IMR-90 (cell line): Measurements from ENCODE around the gene ALCAM.

Experiments
- BHLHE40 ChIP-seq: fragments of 150-350 bp; IDR thresholded peaks from 2 replicates; pipeline ENCODE4 v1.6.1; 2016; ENCODE audit warnings: mild to moderate bottlenecking, low read depth, low read length
- CEBPB ChIP-seq: IDR thresholded peaks from 2 replicates; pipeline ENCODE4 v1.6.1; 2012; ENCODE audit warnings: low read depth, low read length, improper control_type of control experiment
- MXI1 ChIP-seq: IDR thresholded peaks from 2 replicates; pipeline ENCODE4 v1.6.1; 2012; ENCODE audit warnings: low read depth, mild to moderate bottlenecking, low read length, moderate library complexity, borderline replicate concordance
- POLR2A ChIP-seq: IDR thresholded peaks from 2 replicates; pipeline ENCODE4 v1.6.1; 2012; ENCODE audit warnings: mild to moderate bottlenecking, low read depth, low read length
- RAD21 ChIP-seq: IDR thresholded peaks from 2 replicates; pipeline ENCODE4 v1.6.1; 2012; ENCODE audit warnings: low read length, improper control_type of control experiment
- RFX5 ChIP-seq: IDR thresholded peaks from 2 replicates; pipeline ENCODE4 v1.8.0; 2012; ENCODE audit warnings: low read depth, mild to moderate bottlenecking, low read length, moderate library complexity
- SMC3 ChIP-seq: fragments of 150-350 bp; IDR thresholded peaks from 2 replicates; pipeline ENCODE4 v1.6.1; 2016; ENCODE audit warnings: low read depth, mild to moderate bottlenecking, antibody characterized with exemption, low read length, moderate library complexity
- USF2 ChIP-seq: fragments of 150-350 bp; IDR thresholded peaks from 2 replicates; pipeline ENCODE4 v1.6.1; 2017; ENCODE audit warnings: mild to moderate bottlenecking, antibody characterized with exemption, low read length, low read depth
- TF ChIP-seq, protein P1 (sequence below): conservative IDR thresholded peaks from 2 replicates; pipeline ENCODE4 v1.5.1; 2012; ENCODE audit warnings: mild to moderate bottlenecking, low read depth, low read length, improper control_type of control experiment
- TF ChIP-seq, protein P2 (sequence below): fragments of 150-350 bp; IDR thresholded peaks from 2 replicates; pipeline ENCODE4 v1.6.1; 2016; ENCODE audit warnings: low read depth, mild to moderate bottlenecking, low read length, moderate library complexity, borderline replicate concordance

- TF ChIP-seq, protein P1, sequence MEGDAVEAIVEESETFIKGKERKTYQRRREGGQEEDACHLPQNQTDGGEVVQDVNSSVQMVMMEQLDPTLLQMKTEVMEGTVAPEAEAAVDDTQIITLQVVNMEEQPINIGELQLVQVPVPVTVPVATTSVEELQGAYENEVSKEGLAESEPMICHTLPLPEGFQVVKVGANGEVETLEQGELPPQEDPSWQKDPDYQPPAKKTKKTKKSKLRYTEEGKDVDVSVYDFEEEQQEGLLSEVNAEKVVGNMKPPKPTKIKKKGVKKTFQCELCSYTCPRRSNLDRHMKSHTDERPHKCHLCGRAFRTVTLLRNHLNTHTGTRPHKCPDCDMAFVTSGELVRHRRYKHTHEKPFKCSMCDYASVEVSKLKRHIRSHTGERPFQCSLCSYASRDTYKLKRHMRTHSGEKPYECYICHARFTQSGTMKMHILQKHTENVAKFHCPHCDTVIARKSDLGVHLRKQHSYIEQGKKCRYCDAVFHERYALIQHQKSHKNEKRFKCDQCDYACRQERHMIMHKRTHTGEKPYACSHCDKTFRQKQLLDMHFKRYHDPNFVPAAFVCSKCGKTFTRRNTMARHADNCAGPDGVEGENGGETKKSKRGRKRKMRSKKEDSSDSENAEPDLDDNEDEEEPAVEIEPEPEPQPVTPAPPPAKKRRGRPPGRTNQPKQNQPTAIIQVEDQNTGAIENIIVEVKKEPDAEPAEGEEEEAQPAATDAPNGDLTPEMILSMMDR: no peak
- TF ChIP-seq POLR2A (no peak), RFX5 (no peak), CEBPB (no peak), RAD21 (no peak), BHLHE40 (no peak), MXI1 (no peak), USF2 (no peak), SMC3 (no peak)
- TF ChIP-seq, protein P2, sequence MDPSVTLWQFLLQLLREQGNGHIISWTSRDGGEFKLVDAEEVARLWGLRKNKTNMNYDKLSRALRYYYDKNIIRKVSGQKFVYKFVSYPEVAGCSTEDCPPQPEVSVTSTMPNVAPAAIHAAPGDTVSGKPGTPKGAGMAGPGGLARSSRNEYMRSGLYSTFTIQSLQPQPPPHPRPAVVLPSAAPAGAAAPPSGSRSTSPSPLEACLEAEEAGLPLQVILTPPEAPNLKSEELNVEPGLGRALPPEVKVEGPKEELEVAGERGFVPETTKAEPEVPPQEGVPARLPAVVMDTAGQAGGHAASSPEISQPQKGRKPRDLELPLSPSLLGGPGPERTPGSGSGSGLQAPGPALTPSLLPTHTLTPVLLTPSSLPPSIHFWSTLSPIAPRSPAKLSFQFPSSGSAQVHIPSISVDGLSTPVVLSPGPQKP: no peak
Observed at GRCh38 chr3:105456017-105456416, 89.3 kb downstream of the ALCAM start.
